ENCODE data around the gene ZEB2. TPM values are rescaled to one million over a fixed set of nuclear protein-coding genes. Genes with fewer than 3 reads are reported as not detected.

Gene ZEB2
- total and polyA plus RNA-seq, 2 of the 13 experiments (the other 11 are each of a cell fraction or from before 2014, with no cell fraction given) = 0.07 TPM; not detected in 1

- POLR2A ChIA-PET = no interaction called here
These were observed 171.1 kb downstream of the ZEB2 start for GRCh38 chr2:144348846-144349245.

GRCh38 chr2:144346229-144346628 is 173.7 kb downstream of the ZEB2 start:
- peaks cover 0 to 6% of the 10 kb centered on the region in 2 experiments; a peak in 2 of 5 replicates for H3K27me3 ChIP-seq (ENCODE audit: control insufficient read depth in 1 of 2, insufficient read depth in 2 of 2, low read length in 2 of 2)
- H3K4me1 ChIP-seq (ENCODE audit: insufficient read depth, low read length) = peaks cover 13% of the 10 kb centered on the region
- intact Hi-C loops (cut with micrococcal nuclease; ENCODE audit: unreplicated experiment) (no loop called here), in situ Hi-C loops (cut with HindIII; ENCODE audit: extremely low pct_ligation_motif_present, low pct_unique_long_range_greater_than_20kb) (no loop called here)
- no peaks in the 10 kb centered on the region for H3K79me2 ChIP-seq (ENCODE audit: insufficient read depth, low read length)
- no peaks in the 10 kb centered on the region for H4K20me1 ChIP-seq (ENCODE audit: insufficient read depth, low read length)
- TF ChIP-seq SMAD9 (CRISPR knock-in tag; IDR thresholded peaks at IDR 0.05) (no peak), ZNF776 (CRISPR knock-in tag; IDR thresholded peaks at IDR 0.05) (no peak), CTCF (CRISPR knock-in tag; IDR thresholded peaks at IDR 0.05) (no peak), CERS6 (CRISPR knock-in tag; IDR thresholded peaks at IDR 0.05) (no peak)
- H3K4me3 ChIP-seq (replicated peaks in 1 of 3; ENCODE audit: insufficient read depth in 1 of 3, low read depth in 2 of 3, low read length in 3 of 3) = no peak overlapping the region
- no peak overlapping the region for H3K4me2 ChIP-seq (ENCODE audit: low read depth, low read length)
- POLR2A ChIA-PET = no interaction called here
- no peaks in the 10 kb centered on the region for H3K36me3 ChIP-seq (replicated peaks in 1 of 2; ENCODE audit: control insufficient read depth in 1 of 2, insufficient read depth in 2 of 2, low read length in 2 of 2)
- WGBS (ENCODE audit: low lambda C conversion rate) = 23% methylated on average over 4 of the region's 4 CpGs
- no peaks in the 10 kb centered on the region for H3K9me3 ChIP-seq (ENCODE audit: low read length)
- DNase-seq (ENCODE audit: low spot score) (no peak), ATAC-seq (no peak), FAIRE-seq (no peak)
- no peak overlapping the region for H3K9ac ChIP-seq (ENCODE audit: insufficient read depth, low read depth, low read length)
- H2AFZ ChIP-seq (ENCODE audit: low read length) = no peak overlapping the region
- CTCF ChIA-PET (ENCODE audit: low intra/inter-chr PET ratio, low total read pairs) = no interaction called here
- BruUV-seq (replicated peaks) = no TSS peak
- H3K27ac ChIP-seq (ENCODE audit: extremely low read length, insufficient read depth, low read length) = no peak overlapping the region

More at GRCh38 chr2:144348846-144349245, 171.1 kb downstream of the ZEB2 start:
- H3K79me2 ChIP-seq (ENCODE audit: insufficient read depth, low read length) = no peaks in the 10 kb centered on the region
- DNase-seq (ENCODE audit: low spot score) (no peak), FAIRE-seq (no peak), ATAC-seq (no peak)
- CTCF ChIA-PET (ENCODE audit: low intra/inter-chr PET ratio, low total read pairs) = no interaction called here
- no peak overlapping the region for H3K27ac ChIP-seq (ENCODE audit: extremely low read length, insufficient read depth, low read length)
- H4K20me1 ChIP-seq (ENCODE audit: insufficient read depth, low read length) = no peaks in the 10 kb centered on the region
- no peak overlapping the region for H3K4me3 ChIP-seq (replicated peaks in 1 of 3; ENCODE audit: insufficient read depth in 1 of 3, low read depth in 2 of 3, low read length in 3 of 3)
- TF ChIP-seq ZNF414 (CRISPR knock-in tag; IDR thresholded peaks at IDR 0.05) = no peak
- no peak overlapping the region for H2AFZ ChIP-seq (ENCODE audit: low read length)
- 38% methylated on average over 2 of the region's 2 CpGs for WGBS (ENCODE audit: low lambda C conversion rate)
- H3K4me1 ChIP-seq (ENCODE audit: insufficient read depth, low read length) = peaks cover 13% of the 10 kb centered on the region
- no TSS peak for BruUV-seq (replicated peaks)
- intact Hi-C loops (cut with micrococcal nuclease; ENCODE audit: unreplicated experiment) = no loop called here
- H3K9me3 ChIP-seq (ENCODE audit: low read length) = no peaks in the 10 kb centered on the region
- peaks cover 0 to 4% of the 10 kb centered on the region in 2 experiments; a peak in 1 of 5 replicates for H3K27me3 ChIP-seq (ENCODE audit: control insufficient read depth in 1 of 2, insufficient read depth in 2 of 2, low read length in 2 of 2)
- in situ Hi-C loops (cut with HindIII; ENCODE audit: extremely low pct_ligation_motif_present, low pct_unique_long_range_greater_than_20kb) = no loop called here
- no peak overlapping the region for H3K9ac ChIP-seq (ENCODE audit: insufficient read depth, low read depth, low read length)
- H3K4me2 ChIP-seq (ENCODE audit: low read depth, low read length) = no peak overlapping the region
- H3K36me3 ChIP-seq (replicated peaks in 1 of 2; ENCODE audit: control insufficient read depth in 1 of 2, insufficient read depth in 2 of 2, low read length in 2 of 2) = no peaks in the 10 kb centered on the region

All from HepG2 (cell line).